ENCODE results near the gene MSI2.

Gene MSI2

GRCh38 chr17:57600074-57600473 lies 343.8 kb downstream of the MSI2 start:
- peak; percentile 80 for DNase-seq (ENCODE audit: low spot score)

- DNase-seq (ENCODE audit: low spot score), result no peak
Measured at GRCh38 chr17:57601143-57601735, 344.9 kb downstream of the MSI2 start.

GRCh38 chr17:57602896-57603295 lies 346.6 kb downstream of the MSI2 start:
- DNase-seq (ENCODE audit: low spot score), result no peak

GRCh38 chr17:57603546-57603945 lies 347.2 kb downstream of the MSI2 start:
- DNase-seq (ENCODE audit: low spot score), result no peak

GRCh38 chr17:57603978-57604377 lies 347.7 kb downstream of the MSI2 start:
- DNase-seq (ENCODE audit: low spot score), result peak; percentile 73

GRCh38 chr17:57604771-57605674 lies 348.7 kb downstream of the MSI2 start:
- DNase-seq (ENCODE audit: low spot score), result no peak

GRCh38 chr17:57605675-57606105 lies 349.4 kb downstream of the MSI2 start:
- no peak for DNase-seq (ENCODE audit: low spot score)

- no peak for DNase-seq (ENCODE audit: low spot score)
Measured at GRCh38 chr17:57606111-57606875, 350.0 kb downstream of the MSI2 start.

- DNase-seq (ENCODE audit: low spot score), result no peak
Measured at GRCh38 chr17:57607553-57608120, 351.3 kb downstream of the MSI2 start.

GRCh38 chr17:57608369-57609124 lies 352.2 kb downstream of the MSI2 start:
- DNase-seq (ENCODE audit: low spot score), result no peak

GRCh38 chr17:57609125-57609877 lies 353.0 kb downstream of the MSI2 start:
- no peak for DNase-seq (ENCODE audit: low spot score)

- DNase-seq (ENCODE audit: low spot score), result no peak
Measured at GRCh38 chr17:57609878-57610270, 353.6 kb downstream of the MSI2 start.

GRCh38 chr17:57612202-57613071 lies 356.1 kb downstream of the MSI2 start:
- no peak for DNase-seq (ENCODE audit: low spot score)

GRCh38 chr17:57614742-57615141 lies 358.4 kb downstream of the MSI2 start:
- no peak for DNase-seq (ENCODE audit: low spot score)

- DNase-seq (ENCODE audit: low spot score), result no peak
Measured at GRCh38 chr17:57615836-57616757, 359.8 kb downstream of the MSI2 start.

- DNase-seq (ENCODE audit: low spot score), result no peak
Measured at GRCh38 chr17:57617218-57617617, 360.9 kb downstream of the MSI2 start.

- no peak for DNase-seq (ENCODE audit: low spot score)
Measured at GRCh38 chr17:57619061-57619937, 363.0 kb downstream of the MSI2 start.

GRCh38 chr17:57620576-57620975 lies 364.3 kb downstream of the MSI2 start:
- DNase-seq (ENCODE audit: low spot score), result no peak

All from activated CD4-positive, alpha-beta T cell treated with anti-CD3 and anti-CD28 coated beads, Interleukin-2, Interleukin-4, amounts not matched to agents 100 ng/mL and 50 ng/mL, durations not matched to agents 16 hours and 8 hours (primary cell).